ENCODE measurements around the gene OR4Q2.
"Not testable (repeated sequence)": the region's sequence is repeated elsewhere in the genome, so short reads cannot be mapped to it uniquely, and the experiment has no call there.

Gene OR4Q2

GRCh38 chr14:20001863-20002262 is at the start of gene OR4Q2:
Gene OR4Q2 (plus strand): TSS chr14:20002163.
- DNase-seq (ENCODE audit: low read depth): no peak

- not testable (repeated sequence) for DNase-seq (ENCODE audit: low read depth)
Measured at GRCh38 chr14:19969735-19970134, 32.2 kb upstream of the OR4Q2 start.

GRCh38 chr14:19974844-19975243 is 27.1 kb upstream of the OR4Q2 start:
- DNase-seq (ENCODE audit: low read depth): no peak

GRCh38 chr14:19975291-19975690 is 26.7 kb upstream of the OR4Q2 start, which contains the start of gene OR4K15:
Gene OR4K15 (plus strand): TSS chr14:19975591. CDS start chr14:19975591, 0 bp downstream.
- DNase-seq (ENCODE audit: low read depth): no peak

GRCh38 chr14:19993438-19993837 is 8.5 kb upstream of the OR4Q2 start:
- no peak for DNase-seq (ENCODE audit: low read depth)

GRCh38 chr14:20002319-20002718 is 356 bp downstream of the OR4Q2 start:
- no peak for DNase-seq (ENCODE audit: low read depth)

GRCh38 chr14:20008156-20008555 is 6.2 kb downstream of the OR4Q2 start:
- DNase-seq (ENCODE audit: low read depth): no peak

- DNase-seq (ENCODE audit: low read depth): no peak
Measured at GRCh38 chr14:20019257-20019865, 17.4 kb downstream of the OR4Q2 start, which contains the start of gene OR4K14. Gene OR4K14 (minus strand): TSS chr14:20019307. CDS start chr14:20015193, 4,114 bp downstream.

- DNase-seq (ENCODE audit: low read depth): no peak
Measured at GRCh38 chr14:20031058-20031457, 29.1 kb downstream of the OR4Q2 start.

- DNase-seq (ENCODE audit: low read depth): no peak
Measured at GRCh38 chr14:20035449-20035848, 33.5 kb downstream of the OR4Q2 start.

GRCh38 chr14:20035938-20036337 is 34.0 kb downstream of the OR4Q2 start, which contains the start of gene OR4K13:
Gene OR4K13 (minus strand): TSS chr14:20036038. CDS start chr14:20034758, 1,280 bp downstream.
- DNase-seq (ENCODE audit: low read depth): no peak

- DNase-seq (ENCODE audit: low read depth): no peak
Measured at GRCh38 chr14:20044243-20044642, 42.3 kb downstream of the OR4Q2 start.

GRCh38 chr14:20048202-20048601 is 46.2 kb downstream of the OR4Q2 start:
- DNase-seq (ENCODE audit: low read depth): no peak
